ENCODE data around the gene RELN.

Gene RELN

DNA sequence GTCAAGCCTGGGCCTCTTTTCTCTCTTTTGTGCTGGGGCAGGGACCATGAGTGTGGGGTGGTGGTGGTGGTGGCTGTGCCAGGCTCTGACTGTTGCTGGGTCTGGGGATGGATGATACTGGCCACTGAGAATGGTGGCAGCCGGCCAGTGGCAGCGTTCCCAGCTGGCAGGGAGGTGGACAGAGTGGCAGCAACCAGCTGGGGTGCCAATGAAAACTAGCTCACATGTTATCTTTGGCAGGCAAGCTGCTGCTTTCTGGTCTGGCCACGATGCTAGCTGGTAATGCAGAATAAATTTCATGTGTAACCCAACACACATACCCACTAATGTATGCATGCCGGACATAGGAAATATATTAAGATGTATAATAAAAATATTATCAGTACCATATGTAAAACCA is 448.4 kb downstream of the RELN start:
- DNase-seq (ENCODE audit: extremely low spot score), result no peak
- POLR2A ChIA-PET, result no interaction called here
- CTCF ChIA-PET, result no interaction called here
- TF ChIP-seq, protein P1, sequence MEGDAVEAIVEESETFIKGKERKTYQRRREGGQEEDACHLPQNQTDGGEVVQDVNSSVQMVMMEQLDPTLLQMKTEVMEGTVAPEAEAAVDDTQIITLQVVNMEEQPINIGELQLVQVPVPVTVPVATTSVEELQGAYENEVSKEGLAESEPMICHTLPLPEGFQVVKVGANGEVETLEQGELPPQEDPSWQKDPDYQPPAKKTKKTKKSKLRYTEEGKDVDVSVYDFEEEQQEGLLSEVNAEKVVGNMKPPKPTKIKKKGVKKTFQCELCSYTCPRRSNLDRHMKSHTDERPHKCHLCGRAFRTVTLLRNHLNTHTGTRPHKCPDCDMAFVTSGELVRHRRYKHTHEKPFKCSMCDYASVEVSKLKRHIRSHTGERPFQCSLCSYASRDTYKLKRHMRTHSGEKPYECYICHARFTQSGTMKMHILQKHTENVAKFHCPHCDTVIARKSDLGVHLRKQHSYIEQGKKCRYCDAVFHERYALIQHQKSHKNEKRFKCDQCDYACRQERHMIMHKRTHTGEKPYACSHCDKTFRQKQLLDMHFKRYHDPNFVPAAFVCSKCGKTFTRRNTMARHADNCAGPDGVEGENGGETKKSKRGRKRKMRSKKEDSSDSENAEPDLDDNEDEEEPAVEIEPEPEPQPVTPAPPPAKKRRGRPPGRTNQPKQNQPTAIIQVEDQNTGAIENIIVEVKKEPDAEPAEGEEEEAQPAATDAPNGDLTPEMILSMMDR (IDR thresholded peaks at IDR 0.05; ENCODE audit: control extremely low read depth, extremely low read depth, low read depth, missing control alignments), result no peak

DNA sequence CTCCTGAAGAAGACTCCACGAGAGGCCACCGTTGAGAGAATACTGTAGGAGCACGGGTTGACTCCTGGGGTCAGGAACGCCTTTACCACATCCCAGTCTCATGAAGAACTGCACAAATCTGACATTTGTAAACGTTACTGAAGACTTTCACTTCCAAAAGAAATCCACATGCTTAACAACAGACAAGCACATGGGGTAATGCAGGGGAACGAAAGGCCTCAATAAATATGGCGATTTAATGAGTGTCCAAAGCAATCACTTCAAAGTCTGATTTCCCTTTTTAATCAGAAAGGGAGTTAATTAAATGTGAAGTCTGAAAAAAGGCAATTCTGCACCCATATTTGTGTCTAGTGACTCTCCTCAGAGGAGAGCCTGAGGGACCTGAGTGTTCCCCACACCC is 449.1 kb downstream of the RELN start:
- POLR2A ChIA-PET, result no interaction called here
- CTCF ChIA-PET, result no interaction called here
- DNase-seq (ENCODE audit: extremely low spot score), result no peak
- TF ChIP-seq, protein P1 (IDR thresholded peaks at IDR 0.05; ENCODE audit: control extremely low read depth, extremely low read depth, low read depth, missing control alignments), result no peak

DNA sequence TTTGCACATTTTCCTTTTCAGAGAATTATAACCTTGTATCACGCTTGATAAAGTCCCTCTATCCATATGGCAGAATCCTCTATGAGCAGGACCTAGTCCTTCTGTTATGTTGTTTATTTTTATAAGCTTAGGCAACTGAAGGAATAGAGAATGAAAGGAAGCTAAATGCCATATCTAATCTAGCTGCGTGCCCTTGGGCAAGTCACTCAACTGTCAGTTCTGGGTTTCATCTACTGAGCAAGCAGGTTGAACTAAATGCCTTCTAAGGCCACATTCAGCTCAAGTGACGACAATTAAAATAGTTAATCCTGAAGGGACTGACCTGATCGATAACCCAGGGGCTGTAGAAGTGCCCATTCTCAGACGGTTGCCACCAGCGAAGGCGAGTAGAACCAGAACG is 449.6 kb downstream of the RELN start:
- no peak for DNase-seq (ENCODE audit: extremely low spot score)
- ChIA-PET CTCF (no interaction called here), POLR2A (no interaction called here)
- TF ChIP-seq, protein P1 (IDR thresholded peaks at IDR 0.05; ENCODE audit: control extremely low read depth, extremely low read depth, low read depth, missing control alignments), result no peak

DNA sequence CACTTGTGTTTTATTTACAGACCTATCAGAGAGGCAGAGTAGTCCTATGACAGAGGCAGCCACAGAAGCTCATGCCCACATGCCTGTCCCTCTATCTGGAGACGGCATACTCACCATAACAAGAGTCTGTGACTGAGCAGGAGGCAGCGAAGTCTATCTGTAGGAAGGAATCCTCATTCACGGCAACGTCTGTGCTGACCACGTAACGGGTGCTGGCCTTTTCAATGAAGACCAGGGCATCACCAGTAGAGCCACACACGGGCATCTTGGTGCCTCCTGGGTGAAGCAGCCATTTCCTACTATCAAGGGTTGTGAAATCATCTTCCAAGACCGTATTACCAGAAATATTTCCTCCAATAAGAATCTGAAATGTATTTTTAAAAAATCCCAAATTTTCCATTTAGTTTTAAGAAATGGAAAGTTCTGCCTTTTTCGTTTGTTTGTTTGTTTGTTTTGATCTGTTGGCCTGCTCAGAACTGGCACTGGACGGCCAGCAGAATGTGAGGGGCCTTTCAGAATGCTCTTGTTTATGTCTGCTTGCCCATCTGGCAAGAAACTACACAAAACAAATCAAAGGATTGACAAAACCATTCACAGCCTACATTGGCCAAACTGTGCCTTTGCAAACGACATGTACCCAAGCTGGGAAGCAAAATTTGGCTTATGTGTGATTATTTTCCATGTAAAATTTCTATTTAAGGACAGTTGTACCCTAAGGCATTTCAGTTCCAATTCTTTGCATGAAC is 450.3 kb downstream of the RELN start:
- CTCF ChIA-PET, result no interaction called here
- TF ChIP-seq, protein P1 (IDR thresholded peaks at IDR 0.05; ENCODE audit: control extremely low read depth, extremely low read depth, low read depth, missing control alignments), result no peak
- no peak for DNase-seq (ENCODE audit: extremely low spot score)
- POLR2A ChIA-PET, result no interaction called here

DNA sequence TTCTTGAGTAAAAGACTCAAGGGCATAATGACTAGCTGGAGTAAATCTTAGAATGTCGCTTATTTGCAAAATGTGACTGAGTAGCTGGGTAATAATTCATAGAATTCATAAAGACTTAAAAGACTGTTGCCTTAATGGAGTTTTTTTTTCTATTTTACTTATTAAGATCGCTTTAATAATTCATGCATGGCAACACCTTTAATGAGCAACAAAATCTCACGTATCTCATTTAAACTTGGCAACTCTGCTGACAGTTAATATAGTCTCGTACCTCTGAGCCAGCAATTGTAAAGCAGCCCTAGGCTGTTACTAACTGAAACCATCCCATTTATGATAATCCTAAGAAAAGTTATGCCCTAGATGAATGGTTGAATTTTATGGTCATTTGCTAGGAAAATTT is 455.7 kb downstream of the RELN start:
- ChIA-PET CTCF (interaction anchor here (1.0 to 1.3 kb wide), 2 partner anchors 12 to 22 kb away, joined by 3 read pairs; no protein-coding TSS in a partner anchor), POLR2A (no interaction called here)
- TF ChIP-seq, protein P1 (IDR thresholded peaks at IDR 0.05; ENCODE audit: control extremely low read depth, extremely low read depth, low read depth, missing control alignments), result no peak
- no peak for DNase-seq (ENCODE audit: extremely low spot score)

DNA sequence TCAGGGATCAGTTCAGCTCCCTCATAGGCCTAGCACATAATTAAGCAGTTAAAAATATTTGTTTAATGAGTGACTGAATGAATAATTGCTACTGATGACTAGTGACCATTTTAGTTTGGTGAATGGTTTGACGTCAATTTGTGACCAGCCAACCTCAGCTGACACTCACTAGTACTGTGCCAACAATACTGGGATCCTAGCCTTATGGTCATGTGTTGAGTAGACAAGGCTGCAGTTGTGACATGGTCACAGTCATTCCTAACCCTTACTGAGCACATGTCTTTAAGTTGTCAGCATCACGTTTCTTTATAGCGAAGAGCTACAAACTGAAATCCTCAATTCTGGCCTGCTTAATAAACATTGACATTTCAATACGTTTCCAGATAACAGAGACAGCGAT is 456.5 kb downstream of the RELN start:
- POLR2A ChIA-PET, result no interaction called here
- CTCF ChIA-PET, result interaction anchor here (1.3 kb wide), 1 partner anchor 22 kb away, joined by 3 read pairs; no protein-coding TSS in a partner anchor
- DNase-seq (ENCODE audit: extremely low spot score), result no peak
- TF ChIP-seq, protein P1 (IDR thresholded peaks at IDR 0.05; ENCODE audit: control extremely low read depth, extremely low read depth, low read depth, missing control alignments), result no peak
